NOMO-1 treated with dmso at 0.1 percent for 144 hours (cell line): ENCODE data around the gene BRD3OS.
A peak's percentile ranks its signal among the peaks of the same experiment; 100 is the strongest.
"Not testable (repeated sequence)": the region's sequence is repeated elsewhere in the genome, so short reads cannot be mapped to it uniquely, and the experiment has no call there.

Experiments used
- DNase-seq: peaks from one replicate; lab custom pipeline; 2025; ENCODE audit not compliant: unreplicated experiment; lab: John Stamatoyannopoulos, UW

The BRD3OS gene

GRCh38 chr9:134061688-134062371 is 36.5 kb downstream of the BRD3OS start:
- no peak for DNase-seq

GRCh38 chr9:134062461-134063087 is 37.3 kb downstream of the BRD3OS start:
- DNase-seq = no peak

GRCh38 chr9:134063088-134063570 is 37.8 kb downstream of the BRD3OS start:
- DNase-seq = no peak

GRCh38 chr9:134063571-134064450 is 38.5 kb downstream of the BRD3OS start:
- DNase-seq = no peak

GRCh38 chr9:134064711-134065110 is 39.4 kb downstream of the BRD3OS start:
- no peak for DNase-seq

GRCh38 chr9:134065612-134066419 is 40.5 kb downstream of the BRD3OS start:
- DNase-seq = peak; percentile 64

GRCh38 chr9:134066526-134066912 is 41.2 kb downstream of the BRD3OS start:
- no peak for DNase-seq

GRCh38 chr9:134066913-134067851 is 41.9 kb downstream of the BRD3OS start:
- DNase-seq = no peak

- DNase-seq = peak; percentile 71
Measured at GRCh38 chr9:134067904-134068743, 42.8 kb downstream of the BRD3OS start, which contains the start of gene BRD3. TSS of gene BRD3 (minus strand) at chr9:134068026. CDS start at chr9:134053477, 14,549 bp downstream.

GRCh38 chr9:134068744-134069479 is 43.6 kb downstream of the BRD3OS start:
- DNase-seq = no peak

GRCh38 chr9:134069480-134070399 is 44.5 kb downstream of the BRD3OS start:
- no peak for DNase-seq

GRCh38 chr9:134071149-134071548 is 45.9 kb downstream of the BRD3OS start:
- DNase-seq = no peak

- not testable (repeated sequence) for DNase-seq
Measured at GRCh38 chr9:134072683-134073082, 47.4 kb downstream of the BRD3OS start.

- DNase-seq = no peak
Measured at GRCh38 chr9:134073500-134073899, 48.2 kb downstream of the BRD3OS start.

GRCh38 chr9:134075689-134076088 is 50.4 kb downstream of the BRD3OS start:
- DNase-seq = not testable (repeated sequence)

GRCh38 chr9:134076644-134077043 is 51.4 kb downstream of the BRD3OS start:
- DNase-seq = no peak
